Ramos (cell line): Measurements from ENCODE around the gene CACNA1G.

Experiments
- in situ Hi-C: fragments of 300-500 bp; cut with MboI; formaldehyde crosslinking; loops from one replicate; pipeline ENCODE4 v1.14.3; 2022; ENCODE audit warnings: low sequenced_read_pairs; ENCODE audit not compliant: unreplicated experiment

Gene CACNA1G

DNA sequence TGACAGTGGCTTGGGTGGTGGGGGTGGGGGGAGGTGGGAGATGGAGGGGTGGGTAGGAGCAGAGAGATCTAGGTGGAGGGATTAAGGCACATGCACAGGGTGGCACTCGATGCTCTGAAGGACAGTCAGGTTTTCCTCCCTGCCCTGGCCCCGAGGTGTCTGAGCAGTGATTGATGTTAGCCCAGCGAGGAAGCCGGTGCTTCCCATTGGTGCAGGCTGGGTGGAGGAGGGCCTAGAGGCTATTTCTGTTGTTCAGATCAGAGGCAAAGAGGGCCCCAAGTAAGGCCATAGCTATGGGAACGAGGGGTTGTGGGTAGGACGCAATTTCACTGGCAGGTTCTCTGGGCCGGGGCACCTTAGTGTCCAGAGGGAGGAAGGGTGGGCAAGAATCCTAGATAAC lies 23.1 kb downstream of the CACNA1G start:
- in situ Hi-C loops: no loop called here

DNA sequence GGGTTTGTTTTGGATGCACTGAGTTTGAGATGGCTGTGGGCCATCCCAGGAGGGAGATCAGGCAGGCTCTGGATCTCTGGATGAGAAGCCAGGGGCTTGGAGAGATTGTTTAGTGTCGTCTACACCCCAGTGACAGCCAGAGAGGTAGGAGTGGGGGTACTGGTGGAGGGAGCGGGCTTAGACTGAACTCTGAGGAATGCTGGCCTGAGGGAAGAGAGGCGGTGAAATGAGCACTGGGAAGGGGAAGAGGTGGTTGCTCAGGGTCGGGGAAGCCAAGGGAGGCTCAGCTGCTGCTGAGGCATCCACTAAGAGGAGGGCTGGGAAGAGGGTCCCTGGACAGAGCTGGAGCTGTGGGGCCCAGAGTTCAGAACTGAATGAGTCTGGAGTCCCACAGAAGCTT lies 23.6 kb downstream of the CACNA1G start:
- in situ Hi-C loops: no loop called here

DNA sequence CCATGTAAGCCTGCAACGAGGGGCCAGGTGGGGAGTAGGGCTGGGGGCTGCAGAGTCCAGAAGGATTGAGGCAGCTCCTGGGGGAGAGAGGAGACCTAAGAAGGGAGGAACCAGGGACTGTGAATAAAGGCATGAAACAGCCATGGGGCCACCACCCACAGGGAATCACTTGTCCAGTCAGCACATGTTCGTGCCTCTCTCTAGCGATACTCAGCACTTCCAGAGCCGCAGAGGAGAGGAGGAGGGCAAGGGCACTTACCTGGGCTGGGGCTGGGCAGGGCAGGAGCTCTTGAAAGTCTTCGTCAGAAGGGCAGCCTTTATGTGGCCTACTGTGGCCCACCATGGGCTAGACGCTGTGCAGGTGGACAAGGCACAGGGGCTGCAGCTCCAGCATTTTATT lies 24.2 kb downstream of the CACNA1G start:
- in situ Hi-C loops: no loop called here

DNA sequence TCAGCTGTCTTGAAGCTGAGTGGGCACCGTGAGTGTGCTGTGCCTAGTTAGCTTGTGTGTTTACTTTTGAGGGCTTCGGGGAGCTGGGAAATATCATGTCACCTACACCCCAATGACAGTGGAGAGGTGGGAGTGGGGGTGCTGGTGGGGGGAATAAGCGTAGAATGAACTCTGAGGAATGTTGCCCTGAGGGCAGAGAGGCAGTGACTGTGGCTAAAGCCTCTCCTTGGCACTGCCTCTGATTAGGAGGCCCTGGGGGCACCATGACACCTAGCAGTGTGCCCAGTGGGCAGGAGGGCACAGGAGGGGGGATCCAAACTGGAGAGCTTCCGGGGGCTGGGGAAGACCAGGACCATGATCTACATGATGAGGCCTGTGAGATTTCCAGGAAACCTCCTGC lies 24.8 kb downstream of the CACNA1G start:
- in situ Hi-C loops: no loop called here

DNA sequence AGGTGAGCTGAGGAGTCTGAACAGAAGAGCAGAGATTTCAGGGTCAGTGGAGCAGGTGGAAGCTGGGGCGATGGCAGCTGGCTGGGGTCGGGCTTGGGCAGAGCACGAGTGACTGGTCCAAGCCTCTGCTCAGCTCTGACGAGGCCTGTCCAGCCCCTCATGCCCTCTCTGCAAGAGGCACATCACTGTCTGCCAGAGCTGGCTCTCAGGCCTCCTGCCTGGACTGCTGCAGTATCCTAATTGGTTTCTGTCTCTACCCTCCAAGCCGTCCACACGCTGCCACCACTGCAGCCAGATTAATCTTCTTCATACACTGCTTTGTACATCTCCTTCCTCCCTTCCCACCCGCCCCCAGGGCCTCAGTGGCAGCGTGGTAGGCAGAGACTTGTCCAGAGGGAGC lies 25.4 kb downstream of the CACNA1G start:
- in situ Hi-C loops: no loop called here

DNA sequence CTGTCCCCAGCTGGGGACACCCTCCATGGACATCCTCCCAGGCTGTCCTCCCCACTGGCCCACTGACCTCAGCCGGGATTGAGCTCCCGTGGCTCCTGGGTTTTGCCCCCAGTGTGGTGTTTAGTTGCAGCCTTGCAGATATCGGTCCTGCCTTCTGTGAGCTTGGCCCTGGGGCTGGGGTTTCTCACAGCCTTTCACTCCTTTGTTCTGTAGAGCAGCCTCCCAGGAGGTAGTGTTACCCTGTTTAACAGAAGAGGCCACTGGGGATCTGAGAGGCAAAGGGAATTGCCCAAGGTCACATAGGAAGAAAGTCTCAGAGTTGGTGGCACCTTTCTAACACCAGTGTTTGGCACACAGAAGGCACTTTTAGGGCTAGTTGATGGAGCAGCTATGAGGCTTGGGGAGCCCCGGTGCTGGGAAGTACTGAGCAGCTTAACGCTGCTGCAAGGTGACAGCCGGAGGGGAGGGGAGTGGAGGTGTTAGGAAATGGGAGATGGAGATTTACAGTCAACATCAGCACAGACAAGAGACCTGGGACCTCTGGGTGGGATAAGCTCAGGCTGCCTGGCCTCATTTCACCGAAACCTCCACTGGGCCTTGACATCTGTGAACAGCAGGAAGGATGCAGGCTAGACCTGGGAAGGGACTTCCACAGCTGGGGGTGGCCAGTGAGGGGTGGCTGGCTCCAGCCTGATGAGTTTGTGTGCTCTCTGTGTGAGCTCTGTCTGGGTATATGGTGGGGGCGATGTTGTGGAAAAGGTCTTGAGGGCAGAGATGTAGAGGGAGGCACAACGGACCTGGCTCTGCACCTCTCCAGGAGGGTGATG lies 26.1 kb downstream of the CACNA1G start:
- in situ Hi-C loops: no loop called here

DNA sequence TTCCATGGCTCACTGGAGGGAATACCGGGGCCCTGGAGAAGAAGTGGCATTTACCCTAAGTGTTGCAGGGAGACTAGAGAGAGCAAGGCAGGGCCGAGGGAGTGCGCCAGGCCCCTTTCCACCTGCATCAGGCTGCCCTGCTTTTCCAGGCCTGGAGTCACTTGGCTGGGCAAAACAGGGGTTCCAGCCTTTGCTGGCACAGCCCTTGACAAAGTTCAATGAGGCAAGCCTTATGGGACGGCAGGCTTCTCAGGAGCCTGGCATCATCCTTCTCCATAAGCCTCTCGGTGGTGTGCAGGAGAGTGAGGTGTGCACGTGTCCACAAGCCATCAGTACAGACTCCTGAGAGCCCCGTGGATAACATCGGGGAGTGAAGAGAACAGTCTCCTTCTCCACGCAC lies 27.1 kb downstream of the CACNA1G start:
- in situ Hi-C loops: no loop called here

DNA sequence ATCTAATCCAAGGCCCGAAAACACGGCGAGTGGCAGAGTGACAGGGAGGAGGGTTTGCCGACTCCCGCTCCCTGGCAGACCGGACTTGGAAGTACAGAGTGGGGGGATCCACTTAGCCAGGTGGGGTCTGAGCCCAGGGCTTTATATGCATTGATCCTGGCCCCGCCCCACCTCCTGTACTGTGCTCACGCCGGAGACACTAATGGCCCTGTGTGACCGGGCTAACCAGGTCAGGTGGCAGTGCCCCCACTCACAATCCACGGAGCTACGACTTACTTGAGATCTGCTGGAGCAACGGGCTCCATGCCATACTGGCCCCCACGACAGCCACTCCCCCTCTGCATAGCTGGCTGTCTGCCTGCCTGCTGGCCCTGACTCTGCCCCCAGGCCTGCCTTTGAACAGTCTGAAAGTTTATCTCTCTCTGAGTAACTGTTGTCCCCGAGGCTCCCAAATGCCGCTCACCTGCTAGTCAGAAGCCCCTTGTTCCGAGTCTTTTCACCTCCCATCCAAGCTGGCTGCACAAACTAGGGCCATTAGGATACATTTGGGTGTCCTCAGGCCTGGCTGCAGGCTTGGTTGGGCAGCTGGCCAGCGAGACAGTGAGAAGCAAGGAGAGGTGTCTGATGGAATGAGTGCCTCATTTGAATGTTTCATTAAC lies 28.0 kb downstream of the CACNA1G start:
- in situ Hi-C loops: no loop called here

DNA sequence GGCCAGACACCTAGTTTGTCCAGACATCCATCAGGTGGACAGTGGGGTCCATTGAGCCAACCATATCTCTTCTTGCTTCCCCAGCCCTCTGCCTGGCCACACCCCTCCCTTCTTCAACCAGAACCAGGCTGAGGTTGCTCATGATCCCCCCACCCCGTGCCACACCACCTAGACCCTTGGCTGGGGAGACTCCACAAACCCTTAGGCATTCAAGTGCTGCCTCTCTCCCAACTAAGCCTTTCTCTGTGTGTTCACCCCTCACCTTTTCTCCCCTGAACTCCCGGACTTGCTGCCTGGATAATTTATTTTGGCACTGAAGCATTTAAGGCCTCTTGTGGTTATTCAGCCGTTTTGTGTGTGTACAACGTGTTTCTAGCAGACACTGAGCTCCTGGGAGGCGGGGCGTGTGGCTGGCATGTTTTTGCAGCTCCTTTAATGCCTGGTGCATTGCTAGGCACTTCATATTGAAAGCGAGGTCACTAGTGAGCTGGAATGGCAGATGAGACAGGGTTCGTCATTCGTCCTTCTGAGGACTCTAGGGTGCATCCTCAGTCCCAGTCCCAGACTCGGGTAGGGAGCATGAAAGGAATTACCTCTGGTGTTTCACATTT lies 28.7 kb downstream of the CACNA1G start:
- in situ Hi-C loops: no loop called here

DNA sequence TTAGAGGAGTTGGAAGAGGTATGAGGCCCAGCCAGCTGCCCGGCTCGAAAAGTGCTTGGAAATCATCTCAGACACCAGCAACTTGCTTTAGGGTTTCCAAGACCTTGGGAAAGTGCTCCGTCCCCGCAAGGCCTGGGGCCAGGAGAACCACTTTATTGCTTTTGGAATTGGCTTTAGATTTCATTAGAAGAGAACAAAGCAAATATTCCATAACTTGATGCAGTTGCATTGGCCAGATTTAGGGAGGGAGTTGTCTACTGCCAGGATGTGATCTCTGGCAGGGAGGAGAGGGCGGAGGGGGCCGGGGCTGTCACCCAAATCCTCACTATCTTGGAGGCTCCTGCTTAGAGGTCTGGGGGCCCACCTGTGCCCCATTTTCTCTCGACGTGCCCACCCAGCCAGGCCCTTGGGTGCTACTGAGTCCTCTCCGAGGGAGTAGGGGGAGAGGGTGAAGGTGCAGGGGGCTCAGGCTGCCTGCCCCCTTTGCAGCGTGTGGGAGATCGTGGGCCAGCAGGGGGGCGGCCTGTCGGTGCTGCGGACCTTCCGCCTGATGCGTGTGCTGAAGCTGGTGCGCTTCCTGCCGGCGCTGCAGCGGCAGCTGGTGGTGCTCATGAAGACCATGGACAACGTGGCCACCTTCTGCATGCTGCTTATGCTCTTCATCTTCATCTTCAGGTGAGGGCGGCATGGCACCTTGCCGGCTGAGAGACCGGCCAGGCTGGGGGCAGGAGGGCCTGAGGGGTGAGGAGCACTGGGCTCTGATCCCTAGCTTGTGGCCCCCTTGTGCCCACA lies 30.6 kb downstream of the CACNA1G start:
- in situ Hi-C loops: no loop called here

DNA sequence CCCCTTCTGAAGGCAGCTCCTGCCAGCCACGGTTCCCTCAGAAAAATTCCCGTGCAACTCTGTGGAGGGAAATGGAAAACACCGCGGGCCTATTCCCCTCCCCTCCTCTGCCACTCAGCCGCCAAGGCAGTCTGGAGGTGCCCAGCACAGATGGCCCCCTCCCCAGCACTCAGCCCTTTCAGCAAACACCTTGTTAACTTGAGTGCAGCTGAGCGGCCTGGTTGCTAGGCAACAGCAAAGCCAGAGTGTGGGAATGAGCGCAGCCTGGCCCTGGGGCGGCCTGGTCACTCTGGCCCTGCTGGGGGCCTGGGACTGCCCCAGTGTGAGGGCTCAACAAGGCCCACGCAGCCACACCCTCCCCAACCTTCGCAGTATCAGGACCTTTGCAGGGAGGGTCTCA lies 32.8 kb downstream of the CACNA1G start:
- in situ Hi-C loops: no loop called here

DNA sequence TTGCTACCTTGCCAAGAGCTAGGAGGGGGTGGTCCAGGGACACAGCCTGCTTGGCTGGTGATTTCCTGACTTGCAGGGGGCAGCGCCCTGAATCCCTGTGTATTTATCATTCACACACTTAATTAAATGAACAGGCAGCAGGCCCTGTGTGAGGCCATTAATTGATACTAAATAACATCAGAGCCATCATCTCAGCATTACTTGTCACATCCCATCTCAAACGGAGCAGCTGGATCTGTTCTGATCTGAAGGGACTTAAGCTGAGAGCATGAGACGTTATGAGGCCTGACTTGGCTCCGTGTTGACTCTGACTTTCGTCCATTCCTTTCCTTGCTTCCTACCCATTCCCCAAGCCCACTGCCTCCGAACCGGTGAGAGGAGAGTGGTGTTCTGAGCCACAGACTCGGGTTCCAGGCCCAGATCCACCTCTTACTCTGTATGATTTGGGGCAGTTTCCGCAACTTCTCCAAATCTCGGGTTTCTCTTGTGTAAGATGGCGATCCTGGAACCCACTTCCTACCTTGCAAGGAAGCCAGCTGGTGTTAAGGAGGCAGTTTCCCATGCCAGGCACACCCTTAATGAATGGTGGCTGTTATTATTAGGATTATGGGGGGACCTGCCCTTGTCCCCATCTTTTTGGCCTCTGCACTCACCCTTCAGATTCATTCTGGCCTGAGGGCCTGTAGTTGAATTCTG lies 33.8 kb downstream of the CACNA1G start:
- in situ Hi-C loops: no loop called here

DNA sequence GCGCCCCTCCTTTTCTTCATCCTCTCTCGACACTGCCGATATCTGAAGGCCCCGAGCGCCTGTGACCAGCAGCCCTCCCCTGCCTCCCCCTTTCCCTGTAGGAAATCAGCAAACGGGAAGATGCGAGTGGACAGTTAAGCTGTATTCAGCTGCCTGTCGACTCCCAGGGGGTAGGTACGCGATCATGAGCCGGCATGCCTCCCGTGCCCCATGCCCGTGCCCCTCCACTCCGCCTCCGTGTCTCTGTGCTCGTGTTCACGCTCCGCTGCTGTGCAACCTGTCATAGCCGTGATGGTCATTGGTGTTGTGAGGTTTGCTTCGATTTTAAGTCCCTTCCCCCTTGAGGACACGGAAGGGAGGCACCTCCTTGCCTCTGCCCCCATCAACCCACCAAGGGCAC lies 34.4 kb downstream of the CACNA1G start:
- in situ Hi-C loops: no loop called here

DNA sequence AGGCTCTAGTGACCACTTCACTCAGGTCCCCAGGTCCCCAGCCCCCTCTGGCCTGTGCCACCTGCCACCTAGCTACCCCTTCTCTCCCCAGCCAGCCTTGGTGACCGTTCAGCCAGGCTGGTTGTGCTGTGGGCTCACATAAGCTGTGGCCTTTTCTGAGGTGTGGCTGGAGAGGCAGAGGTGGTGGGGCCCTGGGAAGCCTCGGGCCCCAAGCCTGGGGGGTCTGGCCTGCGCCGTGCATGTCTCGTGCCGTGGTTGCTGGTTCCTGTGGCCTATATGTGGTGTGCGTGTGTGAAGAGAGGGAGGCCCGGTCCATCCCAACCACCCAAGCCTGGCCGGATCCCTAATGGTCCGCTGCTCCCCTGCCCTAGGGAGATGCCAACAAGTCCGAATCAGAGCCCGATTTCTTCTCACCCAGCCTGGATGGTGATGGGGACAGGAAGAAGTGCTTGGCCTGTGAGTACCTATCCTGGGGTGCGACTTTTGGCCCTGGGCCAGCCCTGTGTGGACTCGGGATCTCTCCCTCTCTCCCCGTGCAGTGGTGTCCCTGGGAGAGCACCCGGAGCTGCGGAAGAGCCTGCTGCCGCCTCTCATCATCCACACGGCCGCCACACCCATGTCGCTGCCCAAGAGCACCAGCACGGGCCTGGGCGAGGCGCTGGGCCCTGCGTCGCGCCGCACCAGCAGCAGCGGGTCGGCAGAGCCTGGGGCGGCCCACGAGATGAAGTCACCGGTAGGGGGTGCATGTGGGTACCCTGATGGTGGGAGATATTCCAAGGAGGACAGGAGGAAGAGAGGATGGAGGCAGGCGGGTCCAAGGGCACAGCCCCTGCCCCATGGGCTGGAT lies 35.9 kb downstream of the CACNA1G start:
- in situ Hi-C loops: no loop called here

DNA sequence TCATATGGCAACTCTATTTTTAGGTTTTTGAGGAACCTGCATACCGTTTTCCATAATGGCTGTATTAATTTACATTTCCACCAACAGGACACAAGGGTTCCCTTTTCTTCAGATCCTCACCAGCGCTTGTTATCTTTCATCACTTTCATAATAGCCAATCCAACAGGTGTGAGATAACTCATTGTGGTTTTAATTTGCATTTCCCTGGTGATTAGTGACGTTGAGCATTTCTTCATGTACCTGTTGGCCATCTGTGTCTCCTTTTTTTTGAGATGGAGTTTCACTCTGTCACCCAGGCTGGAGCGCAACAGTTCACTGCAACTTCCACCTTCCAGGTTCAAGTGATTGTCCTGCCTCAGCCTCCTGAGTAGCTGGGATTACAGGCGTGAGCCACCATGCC lies 38.0 kb downstream of the CACNA1G start:
- in situ Hi-C loops: no loop called here

DNA sequence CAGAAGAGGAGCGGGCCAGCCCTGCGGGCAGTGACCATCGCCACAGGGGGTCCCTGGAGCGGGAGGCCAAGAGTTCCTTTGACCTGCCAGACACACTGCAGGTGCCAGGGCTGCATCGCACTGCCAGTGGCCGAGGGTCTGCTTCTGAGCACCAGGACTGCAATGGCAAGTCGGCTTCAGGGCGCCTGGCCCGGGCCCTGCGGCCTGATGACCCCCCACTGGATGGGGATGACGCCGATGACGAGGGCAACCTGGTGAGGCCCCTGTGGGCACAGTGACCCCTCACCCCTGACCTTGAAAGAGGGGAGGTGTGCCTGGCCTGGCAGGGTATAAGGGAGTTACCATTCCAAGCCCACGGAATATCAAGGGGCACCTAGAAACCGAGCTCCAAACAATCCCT lies 39.1 kb downstream of the CACNA1G start:
- in situ Hi-C loops: no loop called here

DNA sequence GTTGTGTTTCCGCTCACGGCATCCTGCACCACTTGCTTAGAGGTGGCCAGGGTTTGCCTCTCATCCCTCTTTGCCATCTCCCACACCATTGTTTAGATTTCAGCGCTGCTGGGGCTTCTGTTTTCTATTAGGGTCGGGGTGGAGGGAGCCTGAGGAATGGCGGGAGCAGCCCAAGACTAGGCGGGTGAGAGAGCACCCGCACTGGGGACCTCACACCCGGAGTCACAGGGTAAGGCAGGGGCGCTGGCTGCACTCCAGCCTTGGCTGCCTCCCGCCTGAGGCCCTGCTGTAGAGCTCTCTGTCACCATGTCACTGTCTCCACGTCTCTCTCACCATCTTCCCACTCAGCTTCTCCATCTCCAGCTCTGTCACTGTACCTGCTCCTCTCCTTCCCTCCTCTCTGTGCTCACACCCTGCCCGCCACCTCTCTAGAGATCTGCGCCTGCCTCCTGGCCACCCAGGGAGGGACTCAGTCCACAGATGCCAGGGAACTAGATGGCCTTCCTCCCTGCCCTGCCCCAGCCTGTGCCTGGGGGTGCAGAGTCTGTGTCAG lies 41.4 kb downstream of the CACNA1G start:
- in situ Hi-C loops: no loop called here

DNA sequence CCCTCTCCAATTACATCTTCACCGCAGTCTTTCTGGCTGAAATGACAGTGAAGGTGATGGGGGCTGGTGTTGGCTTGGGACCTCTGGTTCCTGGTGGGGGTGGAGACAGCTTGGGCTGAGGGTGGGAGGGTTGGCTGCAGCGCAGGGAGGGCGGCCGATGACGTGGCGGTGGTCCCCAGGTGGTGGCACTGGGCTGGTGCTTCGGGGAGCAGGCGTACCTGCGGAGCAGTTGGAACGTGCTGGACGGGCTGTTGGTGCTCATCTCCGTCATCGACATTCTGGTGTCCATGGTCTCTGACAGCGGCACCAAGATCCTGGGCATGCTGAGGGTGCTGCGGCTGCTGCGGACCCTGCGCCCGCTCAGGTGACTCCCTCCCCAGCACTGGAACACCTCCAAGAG lies 42.3 kb downstream of the CACNA1G start:
- in situ Hi-C loops: no loop called here

DNA sequence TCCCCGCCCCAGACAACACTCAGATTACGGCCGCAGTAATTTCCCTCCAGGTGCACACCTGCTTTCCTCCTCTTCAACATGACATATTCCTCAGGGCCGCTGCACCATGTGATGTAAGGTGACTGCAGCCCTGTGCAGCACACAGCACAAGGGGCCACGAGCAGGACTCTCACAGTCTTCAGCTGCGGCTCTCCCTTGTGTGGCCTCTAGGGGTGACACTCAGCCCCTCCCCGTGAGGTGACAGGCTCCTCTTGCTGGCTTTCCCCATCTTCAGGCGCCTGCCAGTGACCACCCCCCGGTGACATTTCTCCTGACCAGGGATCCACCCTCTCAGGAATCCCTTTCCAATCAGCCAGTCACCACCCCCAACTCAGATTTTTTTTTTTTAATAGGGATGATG lies 42.8 kb downstream of the CACNA1G start:
- in situ Hi-C loops: no loop called here
